ENCODE data around the gene SNRPE. TPM values are rescaled to one million over a fixed set of nuclear protein-coding genes. Genes with fewer than 3 reads are reported as not detected.
"Not testable (repeated sequence)": the region's sequence is repeated elsewhere in the genome, so short reads cannot be mapped to it uniquely, and the experiment has no call there.

The SNRPE gene
- total and polyA plus RNA-seq, 7 donors = 30.4 to 173 (median 68.1) TPM

GRCh38 chr1:203826175-203826574, 35.2 kb upstream of the SNRPE start:
- ATAC-seq (no peak), DNase-seq (no peak)
- Histone ChIP-seq H3K4me3 (no peak overlapping the region), H3K27ac (no peak overlapping the region), H3K27me3 (ENCODE audit: insufficient read depth in 3 of 3, low read length in 2 of 3) (no peaks in the 10 kb centered on the region), H3K9me3 (no peaks in the 10 kb centered on the region), H3K36me3 (ENCODE audit: insufficient read depth in 1 of 2, low read depth in 1 of 2) (peaks cover 6 to 90% of the 10 kb centered on the region in 2 donors), H3K4me1 (peaks cover 16% of the 10 kb centered on the region)
- WGBS, 3 donors = 92 to 94% (median 93%) methylated on average over 2 of the region's 2 CpGs
- TF ChIP-seq CTCF (IDR thresholded peaks at IDR 0.05) = no peak
- intact Hi-C loops (cut with DNase I) = no loop called here

GRCh38 chr1:203828002-203828401, 33.4 kb upstream of the SNRPE start:
- Histone ChIP-seq H3K9me3 (no peaks in the 10 kb centered on the region), H3K4me1 (peaks cover 10% of the 10 kb centered on the region), H3K36me3 (ENCODE audit: insufficient read depth in 1 of 2, low read depth in 1 of 2) (peaks cover 2 to 90% of the 10 kb centered on the region in 2 donors), H3K27ac (no peak overlapping the region), H3K4me3 (no peak overlapping the region), H3K27me3 (ENCODE audit: insufficient read depth in 3 of 3, low read length in 2 of 3) (no peaks in the 10 kb centered on the region)
- TF ChIP-seq CTCF (IDR thresholded peaks at IDR 0.05) = no peak
- 88 to 91% (median 90%) methylated on average over 5 of the region's 5 CpGs for WGBS, 3 donors
- DNase-seq = no peak
- no peak for ATAC-seq
- intact Hi-C loops (cut with DNase I) = no loop called here

GRCh38 chr1:203828503-203828902, 32.9 kb upstream of the SNRPE start:
- TF ChIP-seq CTCF (IDR thresholded peaks at IDR 0.05) = no peak
- 45 to 72% (median 52%) methylated on average over 1 of the region's 1 CpG for WGBS, 3 donors
- Histone ChIP-seq H3K4me3 (no peak overlapping the region), H3K27me3 (ENCODE audit: insufficient read depth in 3 of 3, low read length in 2 of 3) (no peaks in the 10 kb centered on the region), H3K27ac (no peak overlapping the region), H3K4me1 (peaks cover 5% of the 10 kb centered on the region), H3K9me3 (no peaks in the 10 kb centered on the region), H3K36me3 (ENCODE audit: insufficient read depth in 1 of 2, low read depth in 1 of 2) (peaks cover 2 to 90% of the 10 kb centered on the region in 2 donors)
- ATAC-seq = no peak
- DNase-seq = no peak
- intact Hi-C loops (cut with DNase I) = no loop called here

GRCh38 chr1:203829247-203829646, 32.2 kb upstream of the SNRPE start:
- H3K9me3 ChIP-seq; ATAC-seq; intact Hi-C loops (cut with DNase I); H3K4me1 ChIP-seq; H3K4me3 ChIP-seq; H3K27ac ChIP-seq; H3K27me3 ChIP-seq (ENCODE audit: insufficient read depth in 3 of 3, low read length in 2 of 3); DNase-seq: not testable (repeated sequence)
- peaks cover 2 to 90% of the 10 kb centered on the region in 2 donors for H3K36me3 ChIP-seq (ENCODE audit: insufficient read depth in 1 of 2, low read depth in 1 of 2)
- 53 to 77% (median 60%) methylated on average over 5 of the region's 5 CpGs for WGBS, 3 donors

- WGBS, 3 donors = 91 to 96% (median 93%) methylated on average over 3 of the region's 3 CpGs
- Histone ChIP-seq H3K27ac (no peak overlapping the region), H3K9me3 (no peaks in the 10 kb centered on the region), H3K27me3 (ENCODE audit: insufficient read depth in 3 of 3, low read length in 2 of 3) (no peaks in the 10 kb centered on the region), H3K4me3 (no peak overlapping the region), H3K4me1 (peaks cover 7% of the 10 kb centered on the region), H3K36me3 (ENCODE audit: insufficient read depth in 1 of 2, low read depth in 1 of 2) (peaks cover 9 to 100% of the 10 kb centered on the region in 2 donors)
- intact Hi-C loops (cut with DNase I) = loop anchor here in 1 of 2 donors (10.0 kb wide), 1 partner anchor 699 kb away; no protein-coding TSS in a partner anchor
- ATAC-seq (no peak), DNase-seq (no peak)
- TF ChIP-seq CTCF (IDR thresholded peaks at IDR 0.05) = no peak
These were observed 25.9 kb upstream of the SNRPE start for GRCh38 chr1:203835476-203835875.

All from psoas muscle (tissue), 8 donors.